Stimulated activated memory B cell treated with anti-CD40 and anti-IgM and Interleukin-4, amounts not matched to agents 10 μg/mL and 1 μg/mL and 100 μg/mL, for 72 hours (primary cell): ENCODE results near the gene P3H2.
A peak's percentile ranks its signal among the peaks of the same experiment; 100 is the strongest.
"Not testable (repeated sequence)": the region's sequence is repeated elsewhere in the genome, so short reads cannot be mapped to it uniquely, and the experiment has no call there.

Experiments
- ATAC-seq: fragments of 150-1000 bp; cut with Tn5 transposase; 2 replicates; pipeline ENCODE4 v1.10.0; 2021
- H3K27ac Mint-ChIP-seq: one replicate; pipeline ENCODE4 v1.8.0; 2022; ENCODE audit warnings: mild to moderate bottlenecking, mixed read lengths
- H3K27me3 Mint-ChIP-seq: one replicate; pipeline ENCODE4 v1.8.0; 2022; ENCODE audit warnings: mixed read lengths
- H3K36me3 Mint-ChIP-seq: one replicate; pipeline ENCODE4 v1.8.0; 2022; ENCODE audit warnings: mixed read lengths
- H3K4me1 Mint-ChIP-seq: one replicate; pipeline ENCODE4 v1.8.0; 2022; ENCODE audit warnings: mixed read lengths
- H3K4me3 Mint-ChIP-seq: one replicate; pipeline ENCODE4 v1.8.0; 2022; ENCODE audit warnings: mild to moderate bottlenecking, moderate library complexity, mixed read lengths
- H3K9me3 Mint-ChIP-seq: one replicate; pipeline ENCODE4 v1.8.0; 2022; ENCODE audit warnings: mixed read lengths

Gene P3H2

GRCh38 chr3:190079173-190079572 lies 41.5 kb downstream of the P3H2 start:
- H3K27ac Mint-ChIP-seq, H3K36me3 Mint-ChIP-seq, ATAC-seq, H3K4me3 Mint-ChIP-seq, H3K4me1 Mint-ChIP-seq, H3K27me3 Mint-ChIP-seq, H3K9me3 Mint-ChIP-seq: not testable (repeated sequence)

DNA sequence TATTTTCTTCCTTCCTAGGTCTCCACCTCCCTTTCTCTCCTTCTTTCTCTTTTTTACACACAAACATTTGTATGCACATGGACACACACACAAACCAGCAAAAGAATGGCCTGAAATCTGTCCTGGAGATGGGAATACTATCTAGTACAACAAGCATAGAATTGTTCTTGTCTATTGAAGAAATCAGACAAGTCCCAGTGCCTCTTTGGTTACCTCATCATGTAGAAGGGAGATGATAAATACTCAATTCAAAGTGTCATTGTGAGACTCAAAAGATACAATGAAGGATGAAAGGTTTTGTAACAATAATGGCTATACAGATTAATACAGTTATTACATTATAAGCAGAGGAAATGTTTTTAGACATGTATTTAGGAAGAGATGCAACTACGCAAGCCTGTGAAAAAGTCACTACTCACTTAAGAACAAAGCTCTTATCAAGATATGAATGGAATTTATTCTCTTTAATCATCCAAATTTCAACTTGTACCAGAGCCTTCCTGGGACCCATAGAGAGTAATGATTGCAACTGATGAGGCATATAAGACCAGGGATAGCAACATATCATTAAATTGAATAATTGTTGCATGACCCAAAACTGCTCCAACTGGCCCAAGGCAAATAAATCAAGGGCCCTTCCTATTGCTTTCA lies 43.2 kb downstream of the P3H2 start:
- H3K27me3 Mint-ChIP-seq = no peaks in the 10 kb centered on the region
- no peak overlapping the region for H3K27ac Mint-ChIP-seq
- no peak for ATAC-seq
- no peak overlapping the region for H3K4me3 Mint-ChIP-seq
- H3K9me3 Mint-ChIP-seq = peaks cover 3% of the 10 kb centered on the region
- H3K36me3 Mint-ChIP-seq = no peaks in the 10 kb centered on the region
- no peaks in the 10 kb centered on the region for H3K4me1 Mint-ChIP-seq

- Mint-ChIP-seq H3K4me3 (no peak overlapping the region), H3K4me1 (no peaks in the 10 kb centered on the region), H3K27me3 (no peaks in the 10 kb centered on the region), H3K9me3 (peaks cover 3% of the 10 kb centered on the region), H3K27ac (no peak overlapping the region), H3K36me3 (no peaks in the 10 kb centered on the region)
- no peak for ATAC-seq
These were observed 43.9 kb downstream of the P3H2 start for GRCh38 chr3:190076601-190077394.

GRCh38 chr3:190076136-190076535 lies 44.6 kb downstream of the P3H2 start:
- Mint-ChIP-seq H3K27me3 (no peaks in the 10 kb centered on the region), H3K9me3 (peaks cover 3% of the 10 kb centered on the region), H3K36me3 (no peaks in the 10 kb centered on the region), H3K4me1 (no peaks in the 10 kb centered on the region), H3K27ac (no peak overlapping the region), H3K4me3 (no peak overlapping the region)
- ATAC-seq = no peak

GRCh38 chr3:190074817-190075216 lies 45.9 kb downstream of the P3H2 start:
- no peak overlapping the region for H3K4me3 Mint-ChIP-seq
- peaks cover 3% of the 10 kb centered on the region for H3K9me3 Mint-ChIP-seq
- ATAC-seq = no peak
- no peaks in the 10 kb centered on the region for H3K36me3 Mint-ChIP-seq
- H3K27me3 Mint-ChIP-seq = no peaks in the 10 kb centered on the region
- H3K4me1 Mint-ChIP-seq = no peaks in the 10 kb centered on the region
- no peak overlapping the region for H3K27ac Mint-ChIP-seq

DNA sequence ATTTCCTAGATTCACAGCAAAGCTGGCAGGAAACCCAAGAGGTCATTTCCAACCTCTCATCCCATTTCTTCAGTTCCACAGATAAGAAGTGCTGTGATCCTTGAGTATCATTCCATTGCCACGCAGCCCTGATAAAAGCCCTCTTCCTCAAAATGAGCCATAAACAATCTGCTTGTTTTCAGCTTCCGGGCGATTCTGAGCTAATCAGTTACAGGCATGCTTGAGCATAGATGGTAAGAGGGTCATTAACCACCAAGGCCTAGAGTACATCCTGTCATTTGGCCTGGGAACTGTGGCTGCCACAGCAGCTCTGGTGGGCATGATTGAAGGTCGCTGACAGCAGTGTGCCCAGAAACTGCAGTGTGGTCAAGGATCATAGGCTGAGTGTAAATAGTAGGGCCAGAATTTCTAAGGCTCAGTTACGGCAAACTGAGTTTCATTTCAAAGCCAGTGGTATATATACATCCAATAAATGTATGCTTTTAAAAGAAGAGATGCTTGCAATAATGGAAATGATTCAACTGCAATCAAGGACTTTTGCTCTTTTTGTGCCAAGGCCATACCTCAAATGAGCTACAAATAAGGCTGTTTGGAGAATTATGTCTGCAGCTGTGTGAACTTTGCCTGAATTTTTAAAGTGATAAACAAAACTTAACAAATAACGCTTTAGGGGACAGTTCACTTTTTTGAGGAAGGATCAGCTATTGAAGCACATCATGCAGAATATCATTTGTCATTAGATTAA lies 47.3 kb downstream of the P3H2 start:
- Mint-ChIP-seq H3K4me3 (no peak overlapping the region), H3K4me1 (no peaks in the 10 kb centered on the region), H3K27me3 (no peaks in the 10 kb centered on the region), H3K36me3 (no peaks in the 10 kb centered on the region), H3K27ac (no peak overlapping the region), H3K9me3 (peaks cover 3% of the 10 kb centered on the region)
- no peak for ATAC-seq

DNA sequence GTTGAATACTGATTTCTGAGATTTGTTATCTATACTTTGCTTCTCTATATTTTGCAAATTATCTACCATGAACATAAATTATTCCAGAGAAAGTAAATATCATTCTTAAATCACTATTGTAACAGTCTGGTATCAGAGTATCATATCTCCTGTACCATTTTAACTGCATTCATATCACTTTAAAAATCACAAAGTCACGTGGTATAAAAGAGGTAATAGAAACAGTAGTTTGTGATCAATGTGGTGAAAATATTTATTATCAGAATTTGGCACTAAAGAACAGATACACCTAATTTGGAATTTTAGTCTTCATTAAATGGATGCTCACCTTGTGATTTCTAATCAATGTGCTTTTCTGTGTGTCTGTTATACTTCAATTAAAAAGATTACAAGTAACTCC lies 47.8 kb downstream of the P3H2 start:
- ATAC-seq = no peak
- Mint-ChIP-seq H3K9me3 (peaks cover 3% of the 10 kb centered on the region), H3K27me3 (no peaks in the 10 kb centered on the region), H3K4me1 (no peaks in the 10 kb centered on the region), H3K36me3 (no peaks in the 10 kb centered on the region), H3K27ac (no peak overlapping the region), H3K4me3 (no peak overlapping the region)

GRCh38 chr3:190071921-190072320 lies 48.8 kb downstream of the P3H2 start:
- H3K4me3 Mint-ChIP-seq, H3K36me3 Mint-ChIP-seq, H3K9me3 Mint-ChIP-seq, H3K4me1 Mint-ChIP-seq, ATAC-seq, H3K27me3 Mint-ChIP-seq, H3K27ac Mint-ChIP-seq: not testable (repeated sequence)

DNA sequence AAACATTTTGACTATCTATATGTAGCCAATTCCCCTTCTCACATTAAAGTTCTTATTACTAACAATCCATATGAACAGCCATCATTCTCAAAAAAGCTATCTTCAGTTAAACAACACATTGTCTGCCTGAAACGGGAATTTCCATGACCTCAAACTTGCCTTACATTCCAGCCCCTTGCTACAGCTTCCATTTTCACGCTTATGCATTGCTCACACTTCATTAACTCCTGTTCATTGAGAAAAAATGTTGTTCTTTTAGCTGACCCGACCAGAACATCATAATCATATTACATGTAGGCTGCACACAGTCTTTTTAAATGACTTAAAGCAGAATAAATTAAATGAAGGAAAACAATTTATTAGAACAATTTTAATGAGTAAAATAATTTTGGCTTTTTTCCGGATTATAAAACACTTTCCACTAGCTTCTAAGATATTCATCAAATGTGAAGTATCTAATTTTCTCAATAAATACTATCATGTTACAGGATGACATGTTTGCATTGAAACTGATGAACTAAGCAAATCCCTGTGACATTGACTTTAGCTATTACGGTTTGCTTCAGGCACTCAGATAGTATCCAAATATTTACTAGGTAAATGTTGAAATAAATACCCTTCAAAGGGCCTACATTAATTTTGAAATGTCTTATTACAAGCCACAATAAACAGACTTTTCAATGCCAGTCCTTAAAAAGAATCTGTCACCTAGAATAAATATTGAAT lies 49.9 kb downstream of the P3H2 start:
- H3K4me1 Mint-ChIP-seq = no peaks in the 10 kb centered on the region
- no peak for ATAC-seq
- no peaks in the 10 kb centered on the region for H3K36me3 Mint-ChIP-seq

GRCh38 chr3:190065204-190065603 lies 55.5 kb downstream of the P3H2 start:
- Mint-ChIP-seq H3K9me3 (no peaks in the 10 kb centered on the region), H3K4me1 (no peaks in the 10 kb centered on the region), H3K27ac (no peak overlapping the region), H3K4me3 (no peak overlapping the region), H3K27me3 (no peaks in the 10 kb centered on the region), H3K36me3 (no peaks in the 10 kb centered on the region)
- ATAC-seq = no peak

More for the DNA sequence above, 49.9 kb downstream of the P3H2 start:
- Mint-ChIP-seq H3K9me3 (peaks cover 3% of the 10 kb centered on the region), H3K27ac (no peak overlapping the region), H3K27me3 (no peaks in the 10 kb centered on the region), H3K4me3 (no peak overlapping the region)

GRCh38 chr3:190064659-190065058 lies 56.0 kb downstream of the P3H2 start:
- Mint-ChIP-seq H3K9me3 (no peaks in the 10 kb centered on the region), H3K36me3 (no peaks in the 10 kb centered on the region), H3K4me1 (no peaks in the 10 kb centered on the region), H3K27ac (no peak overlapping the region), H3K4me3 (no peak overlapping the region), H3K27me3 (no peaks in the 10 kb centered on the region)
- no peak for ATAC-seq

- no peaks in the 10 kb centered on the region for H3K4me1 Mint-ChIP-seq
These were observed 56.6 kb downstream of the P3H2 start for GRCh38 chr3:190064112-190064511.

DNA sequence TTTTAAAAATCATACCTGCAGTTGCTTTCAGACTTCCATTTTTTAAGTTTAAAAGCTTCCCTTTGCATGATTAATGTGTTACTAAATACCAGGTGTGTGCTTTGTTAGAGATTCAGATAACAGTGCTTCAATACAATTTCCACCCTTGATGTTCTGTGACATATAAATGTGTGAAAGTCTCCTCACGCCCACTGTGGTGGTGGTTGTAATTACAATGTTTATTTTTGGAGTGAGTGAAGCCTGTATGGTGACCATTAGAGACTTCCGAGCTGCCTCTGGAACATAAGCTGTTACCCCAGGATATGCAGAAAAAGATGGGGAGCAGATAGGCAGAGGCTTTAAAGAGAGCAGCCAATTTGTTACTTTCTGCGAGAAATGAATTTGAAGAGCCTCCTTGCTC lies 57.2 kb downstream of the P3H2 start:
- H3K9me3 Mint-ChIP-seq = no peaks in the 10 kb centered on the region
- H3K27me3 Mint-ChIP-seq = no peaks in the 10 kb centered on the region
- ATAC-seq = no peak
- no peak overlapping the region for H3K27ac Mint-ChIP-seq
- no peaks in the 10 kb centered on the region for H3K36me3 Mint-ChIP-seq
- no peak overlapping the region for H3K4me3 Mint-ChIP-seq
- H3K4me1 Mint-ChIP-seq = no peaks in the 10 kb centered on the region

More at GRCh38 chr3:190064112-190064511, 56.6 kb downstream of the P3H2 start:
- no peak overlapping the region for H3K27ac Mint-ChIP-seq
- no peaks in the 10 kb centered on the region for H3K36me3 Mint-ChIP-seq
- H3K4me3 Mint-ChIP-seq = no peak overlapping the region
- no peaks in the 10 kb centered on the region for H3K27me3 Mint-ChIP-seq
- H3K9me3 Mint-ChIP-seq = no peaks in the 10 kb centered on the region
- no peak for ATAC-seq

- no peak for ATAC-seq
- no peak overlapping the region for H3K27ac Mint-ChIP-seq
- H3K27me3 Mint-ChIP-seq = no peaks in the 10 kb centered on the region
- no peaks in the 10 kb centered on the region for H3K4me1 Mint-ChIP-seq
- H3K4me3 Mint-ChIP-seq = no peak overlapping the region
- no peaks in the 10 kb centered on the region for H3K36me3 Mint-ChIP-seq
- H3K9me3 Mint-ChIP-seq = no peaks in the 10 kb centered on the region
These were observed 60.4 kb downstream of the P3H2 start for GRCh38 chr3:190060192-190060775.

- ATAC-seq = peak; percentile 24
- H3K4me3 Mint-ChIP-seq = no peak overlapping the region
- no peaks in the 10 kb centered on the region for H3K36me3 Mint-ChIP-seq
- no peaks in the 10 kb centered on the region for H3K4me1 Mint-ChIP-seq
- H3K27ac Mint-ChIP-seq = no peak overlapping the region
- H3K27me3 Mint-ChIP-seq = no peaks in the 10 kb centered on the region
- H3K9me3 Mint-ChIP-seq = no peaks in the 10 kb centered on the region
These were observed 61.5 kb downstream of the P3H2 start for GRCh38 chr3:190059242-190059590.
